OCI-LY1 (cell line): ENCODE measurements around the gene PTPRA.

Experiments
- H2AFZ ChIP-seq: fragments of 200-600 bp; sonication (generic), shearing (Covaris generic); 2 replicates; pipeline ENCODE4 v1.6.0; 2014; ENCODE audit warnings: antibody characterized with exemption, mild to moderate bottlenecking, low read length
- H3F3A ChIP-seq: fragments of 200-600 bp; sonication (generic), shearing (Covaris generic); 2 replicates; pipeline ENCODE4 v1.6.0; 2014; ENCODE audit warnings: mild to moderate bottlenecking, antibody characterized with exemption, low read length, moderate library complexity; ENCODE audit not compliant: insufficient read depth
- H3K27ac ChIP-seq: fragments of 200-600 bp; sonication (generic); 2 replicates; pipeline ENCODE4 v1.5.1; 2014; ENCODE audit warnings: low read length, mixed run types, mild to moderate bottlenecking, low read depth; ENCODE audit not compliant: poor library complexity, severe bottlenecking
- H3K27me3 ChIP-seq: fragments of 200-600 bp; sonication (generic); 2 replicates; pipeline ENCODE4 v1.6.0; 2014; ENCODE audit warnings: antibody characterized with exemption, mild to moderate bottlenecking, low read length, moderate library complexity; ENCODE audit not compliant: insufficient read depth
- H3K36me3 ChIP-seq: fragments of 200-600 bp; sonication (generic); 2 replicates; pipeline ENCODE4 v1.6.1; 2014; ENCODE audit warnings: mild to moderate bottlenecking, antibody characterized with exemption, low read length, moderate library complexity, mixed read lengths; ENCODE audit not compliant: insufficient read depth
- H3K4me1 ChIP-seq: fragments of 200-600 bp; sonication (generic); 2 replicates; pipeline ENCODE4 v1.5.1; 2014; ENCODE audit warnings: mild to moderate bottlenecking, low read length, moderate library complexity; ENCODE audit not compliant: insufficient read depth, severe bottlenecking
- H3K4me2 ChIP-seq: fragments of 200-600 bp; sonication (generic), shearing (Covaris generic); 2 replicates; pipeline ENCODE4 v1.6.1; 2014; ENCODE audit warnings: low read length
- H3K4me3 ChIP-seq: fragments of 200-600 bp; sonication (generic); 2 replicates; pipeline ENCODE4 v1.5.1; 2014; ENCODE audit warnings: low read length, low read depth, mild to moderate bottlenecking, mixed read lengths; ENCODE audit not compliant: poor library complexity, severe bottlenecking
- H3K79me2 ChIP-seq: fragments of 200-600 bp; shearing (Covaris generic); 2 replicates; pipeline ENCODE4 v1.6.1; 2016; ENCODE audit warnings: mixed run types, low read length, mixed read lengths; ENCODE audit not compliant: insufficient read depth
- H3K9ac ChIP-seq: fragments of 200-600 bp; sonication (generic), shearing (Covaris generic); 2 replicates; pipeline ENCODE4 v1.6.1; 2014; ENCODE audit warnings: mild to moderate bottlenecking, low read length, mixed read lengths
- H3K9me2 ChIP-seq: fragments of 200-600 bp; sonication (generic), shearing (Covaris generic); 2 replicates; pipeline ENCODE4 v1.6.1; 2014; ENCODE audit warnings: low read depth, mild to moderate bottlenecking, low read length, mixed read lengths
- H3K9me3 ChIP-seq: fragments of 200-600 bp; shearing (Covaris generic); 2 replicates; pipeline ENCODE4 v1.6.1; 2014; ENCODE audit warnings: low read length, mixed read lengths
- H4K20me1 ChIP-seq: fragments of 200-600 bp; sonication (generic), shearing (Covaris generic); 2 replicates; pipeline ENCODE4 v1.6.0; 2016; ENCODE audit warnings: mild to moderate bottlenecking, low read length; ENCODE audit not compliant: insufficient read depth
- EZH2 ChIP-seq: fragments of 200-600 bp; sonication (generic), shearing (Covaris generic); IDR thresholded peaks from 2 replicates; pipeline ENCODE4 v1.8.0; 2017; ENCODE audit warnings: borderline replicate concordance, mixed run types, mild to moderate bottlenecking, antibody characterized with exemption, low read length, moderate library complexity, mixed read lengths
- TF ChIP-seq, protein P1 (sequence below): fragments of 200-600 bp; sonication (generic), shearing (Covaris generic); IDR thresholded peaks from 2 replicates; pipeline ENCODE4 v1.5.1; 2017; ENCODE audit warnings: mild to moderate bottlenecking, antibody characterized with exemption, low read length, moderate library complexity, mixed read lengths

PTPRA gene

DNA sequence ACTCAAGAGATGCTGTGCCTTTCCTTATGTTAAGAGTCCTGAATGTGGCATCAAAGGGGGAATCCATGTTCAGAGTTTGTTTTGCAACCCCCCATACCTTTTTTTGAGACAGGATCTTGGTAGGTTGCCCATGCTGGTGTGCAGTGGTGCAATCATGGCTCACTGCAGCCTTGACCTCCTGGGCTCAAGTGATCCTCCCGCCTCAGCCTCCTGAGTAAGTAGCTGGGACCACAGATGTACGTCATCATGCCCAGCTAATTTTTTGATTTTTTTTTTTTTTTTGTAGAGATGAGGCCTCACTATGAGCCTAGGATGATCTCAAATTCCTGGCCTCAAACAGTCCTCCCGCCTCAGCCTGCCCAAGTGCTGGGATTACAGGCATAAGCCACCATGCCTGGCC, 16.5 kb downstream of the PTPRA start:
- H3K79me2 ChIP-seq: peaks cover 85% of the 10 kb centered on the region

DNA sequence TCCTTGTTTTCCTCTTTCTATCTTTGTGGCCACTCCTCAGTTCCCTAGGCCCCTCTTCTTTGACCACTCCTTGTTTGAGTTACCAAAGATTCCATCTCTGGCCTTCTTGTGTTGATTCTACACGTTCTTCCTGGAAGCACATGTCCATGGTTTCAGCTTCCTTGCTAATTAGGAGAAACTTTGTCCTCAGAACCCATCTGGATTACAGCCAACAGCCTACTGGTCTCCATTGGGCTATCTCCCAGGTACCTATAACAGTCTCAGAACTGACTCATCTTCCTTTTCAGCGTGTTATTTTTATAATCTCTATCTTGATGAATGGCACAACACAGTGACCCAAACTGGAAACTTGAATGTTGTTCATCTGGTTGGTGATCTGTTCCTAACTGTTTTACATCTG, 17.5 kb downstream of the PTPRA start:
- H4K20me1 ChIP-seq: 0 out of 2 replicates have a peak, but pooled peaks cover 2% of the 10 kb centered on the region

More for the DNA sequence above, 16.5 kb downstream of the PTPRA start:
- no peaks in the 10 kb centered on the region for H3F3A ChIP-seq
- no peak overlapping the region for H3K4me3 ChIP-seq
- H3K4me1 ChIP-seq: no peaks in the 10 kb centered on the region
- no peaks in the 10 kb centered on the region for H3K27me3 ChIP-seq
- H3K9me3 ChIP-seq: peaks cover 7% of the 10 kb centered on the region; the same call in 1 of the 2 replicates
- H2AFZ ChIP-seq: no peak overlapping the region
- 0 out of 2 replicates have a peak, but pooled peaks cover 2% of the 10 kb centered on the region for H4K20me1 ChIP-seq
- no peak overlapping the region for H3K9ac ChIP-seq
- peaks cover 13% of the 10 kb centered on the region for H3K36me3 ChIP-seq
- no peak overlapping the region for H3K4me2 ChIP-seq
- TF ChIP-seq, protein P1, sequence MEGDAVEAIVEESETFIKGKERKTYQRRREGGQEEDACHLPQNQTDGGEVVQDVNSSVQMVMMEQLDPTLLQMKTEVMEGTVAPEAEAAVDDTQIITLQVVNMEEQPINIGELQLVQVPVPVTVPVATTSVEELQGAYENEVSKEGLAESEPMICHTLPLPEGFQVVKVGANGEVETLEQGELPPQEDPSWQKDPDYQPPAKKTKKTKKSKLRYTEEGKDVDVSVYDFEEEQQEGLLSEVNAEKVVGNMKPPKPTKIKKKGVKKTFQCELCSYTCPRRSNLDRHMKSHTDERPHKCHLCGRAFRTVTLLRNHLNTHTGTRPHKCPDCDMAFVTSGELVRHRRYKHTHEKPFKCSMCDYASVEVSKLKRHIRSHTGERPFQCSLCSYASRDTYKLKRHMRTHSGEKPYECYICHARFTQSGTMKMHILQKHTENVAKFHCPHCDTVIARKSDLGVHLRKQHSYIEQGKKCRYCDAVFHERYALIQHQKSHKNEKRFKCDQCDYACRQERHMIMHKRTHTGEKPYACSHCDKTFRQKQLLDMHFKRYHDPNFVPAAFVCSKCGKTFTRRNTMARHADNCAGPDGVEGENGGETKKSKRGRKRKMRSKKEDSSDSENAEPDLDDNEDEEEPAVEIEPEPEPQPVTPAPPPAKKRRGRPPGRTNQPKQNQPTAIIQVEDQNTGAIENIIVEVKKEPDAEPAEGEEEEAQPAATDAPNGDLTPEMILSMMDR: no peak
- no peak overlapping the region for H3K27ac ChIP-seq
- no peaks in the 10 kb centered on the region for H3K9me2 ChIP-seq

DNA sequence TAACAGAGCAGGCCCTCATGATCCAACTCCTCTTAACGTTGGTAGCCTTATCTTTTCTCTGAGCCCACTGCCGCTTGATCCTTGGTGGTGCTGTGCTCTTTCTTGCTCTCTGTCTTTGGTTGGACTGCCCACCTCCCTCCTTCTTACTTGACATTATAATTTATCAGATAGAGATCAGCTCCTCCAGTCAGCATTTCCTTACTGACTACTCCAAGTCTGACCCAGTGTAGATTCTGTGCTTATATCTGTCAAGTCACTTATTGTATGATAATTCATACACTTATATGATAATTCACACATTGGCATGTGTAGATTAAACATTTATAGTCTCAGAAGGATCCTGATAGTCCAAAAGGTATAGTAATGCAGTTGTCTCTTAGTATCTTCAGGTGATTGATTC, 18.1 kb downstream of the PTPRA start:
- Histone ChIP-seq H3K79me2 (peaks cover 81% of the 10 kb centered on the region), H4K20me1 (0 out of 2 replicates have a peak, but pooled peaks cover 2% of the 10 kb centered on the region)
- TF ChIP-seq, protein P1: no peak
- TF ChIP-seq EZH2: no peak

More for the DNA sequence above, 17.5 kb downstream of the PTPRA start:
- Histone ChIP-seq H3K9me3 (peaks cover 7% of the 10 kb centered on the region; the same call in 1 of the 2 replicates), H3F3A (no peaks in the 10 kb centered on the region), H3K36me3 (peaks cover 13% of the 10 kb centered on the region), H3K4me3 (no peak overlapping the region), H3K27ac (no peak overlapping the region), H3K9ac (no peak overlapping the region), H3K79me2 (peaks cover 83% of the 10 kb centered on the region), H2AFZ (no peak overlapping the region), H3K27me3 (no peaks in the 10 kb centered on the region), H3K4me2 (no peak overlapping the region), H3K4me1 (no peaks in the 10 kb centered on the region), H3K9me2 (no peaks in the 10 kb centered on the region)
- TF ChIP-seq, protein P1: no peak
- no peak for TF ChIP-seq EZH2

More for the DNA sequence above, 18.1 kb downstream of the PTPRA start:
- Histone ChIP-seq H3K4me3 (no peak overlapping the region), H2AFZ (no peak overlapping the region), H3K27me3 (no peaks in the 10 kb centered on the region), H3K9me2 (no peaks in the 10 kb centered on the region), H3K4me2 (no peak overlapping the region), H3K9ac (no peak overlapping the region), H3K9me3 (peaks cover 7% of the 10 kb centered on the region; the same call in 1 of the 2 replicates), H3K36me3 (peaks cover 13% of the 10 kb centered on the region), H3K4me1 (no peaks in the 10 kb centered on the region), H3F3A (no peaks in the 10 kb centered on the region), H3K27ac (no peak overlapping the region)
